Heart left ventricle (tissue), 16 donors: Measurements from ENCODE around the gene COL6A2. TPM values are rescaled to one million over a fixed set of nuclear protein-coding genes. Genes with fewer than 3 reads are reported as not detected.
A peak's percentile ranks its signal among the peaks of the same experiment; 100 is the strongest.

ENCODE experiments used
- ATAC-seq, 4 donors: fragments of 200-7000 bp; cut with Tn5 transposase; one replicate each; pipeline ENCODE4 v1.9.1; 2020 to 2022; ENCODE audit warnings: moderate library complexity in 4 of 4, mild to moderate bottlenecking in 3 of 4, moderate number of reproducible peaks in 1 of 4
- DNase-seq, 5 donors: peaks; one replicate each; pipeline ENCODE4 v3.0.0-alpha.2; 2020
- H3K27ac ChIP-seq, 12 donors: fragments of 200-600 bp; sonication (generic) in 4 of 12; one replicate each; pipeline versions ENCODE4 v1.5.0 to v1.8.0; 2016 to 2022; ENCODE audit warnings: mild to moderate bottlenecking in 2 of 12
- H3K27me3 ChIP-seq, 9 donors: fragments of 200-600 bp; sonication (generic) in 2 of 9; one replicate each; pipeline versions ENCODE4 v1.5.1 to v1.8.0; 2016 to 2022; ENCODE audit warnings: mild to moderate bottlenecking in 3 of 9
- H3K36me3 ChIP-seq, 9 donors: fragments of 200-600 bp; sonication (generic) in 2 of 9; one replicate each; pipeline versions ENCODE4 v1.5.0 to v1.8.0; 2018 to 2022; ENCODE audit warnings: mild to moderate bottlenecking in 2 of 9
- H3K4me1 ChIP-seq, 12 donors: fragments of 200-600 bp; sonication (generic) in 4 of 12; one replicate each; pipeline versions ENCODE4 v1.5.0 to v1.8.0; 2016 to 2022; ENCODE audit warnings: mild to moderate bottlenecking in 3 of 12
- H3K4me3 ChIP-seq, 12 donors: fragments of 200-600 bp; sonication (generic) in 4 of 12; one replicate each; pipeline versions ENCODE4 v1.5.0 to v1.8.0; 2017 to 2022; ENCODE audit warnings: mild to moderate bottlenecking in 9 of 12, moderate library complexity in 4 of 12
- H3K9me3 ChIP-seq, 12 donors: fragments of 200-600 bp; sonication (generic) in 4 of 12; one replicate each; pipeline versions ENCODE4 v1.5.0 to v1.8.0; 2016 to 2022; ENCODE audit warnings: mild to moderate bottlenecking in 1 of 12
- CTCF ChIP-seq, 12 donors: fragments of 200-600 bp; sonication (generic) in 4 of 12; IDR thresholded peaks; one replicate each; pipeline versions ENCODE4 v1.5.0 to v1.8.0; 2018 to 2022; ENCODE audit warnings: antibody characterized with exemption in 12 of 12, mild to moderate bottlenecking in 5 of 12
- POLR2A ChIP-seq, 2 donors: fragments of 450-650 bp; IDR thresholded peaks; one replicate each; pipeline ENCODE4 v1.6.1; 2017; ENCODE audit warnings: antibody characterized with exemption in 2 of 2, mild to moderate bottlenecking in 2 of 2, moderate library complexity in 2 of 2
- WGBS, 4 donors: extraction: QIAGEN DNeasy Blood & Tissue Kit in 2 of 4; methylation state at CpG; one replicate each; pipeline versions ENCODE4 v1.1.5 to v1.1.7; 2013 to 2018; 5-methylcytosine and 5-hydroxymethylcytosine counted together
- intact Hi-C, 10 donors: fragments of 100-400 bp; cut with DNase I; formaldehyde crosslinking; loops; one replicate each; pipeline versions ENCODE4 v1.11.1 to v1.14.2; 2022
- polyA plus RNA-seq, 2 donors: library from polyadenylated mRNA; stranded (reverse); fragments of 200-250 nt; gene quantifications; one replicate each; pipeline ENCODE4 v1.2.3, GENCODE V29; 2013
- total RNA-seq, 9 donors: library from RNA; depleted of rRNA in 2 of 9; stranded (reverse); fragments of >200 nt in 2 of 9; fragmentation: NEBNext Ultra II Directional in 3 of 9; extraction: Animal tissue kit (Norgen Biotek cat#: 25700) in 3 of 9; gene quantifications; one replicate each; pipeline versions ENCODE4 v1.1.0 to v1.2.4, GENCODE V29; 2016 to 2023
- donor health status: ischemic (EF 13 %, LVEDD 7.1; RV severe dilation, severe dysfunction).
- donor health status: healthy with polysubstance abuse.
- donor health status: DM: no; HTN: yes; CAD: no.
- donor health status: DM: no; HTN: no; CAD: no.
- donor health status: ischemic (EF 25% LVEDD 6.9; RV normal size, moderate dysfunction).
- donor health status: ischemic (EF 25% LVEDD 5.7; RV mildly dilated, moderate dysfunction).
- donor health status: healthy.
- donor health status: DM: yes; HTN: yes; CAD: no.
- donor health status: ischemic (EF 35%, LVEDD 5.7; RV mildly dilated, moderate dysfunction).
- donor health status: nonischemic (EF 11% LVEDD 7.7; RV severe dilation, severe dysfunction).
- donor health status: DM: yes; HTN: yes; CAD: no.
- donor health status: PGD.
- donor health status: ischemic (EF 29% LVEDD 5.4; RV normal size, mild dysfunction).
- donor health status: nonischemic (EF 23%, LVEDD 6.1; RV moderate dilation, normal function).

COL6A2 gene
- total and polyA plus RNA-seq, 11 donors = 118 to 484 (median 158) TPM

DNA sequence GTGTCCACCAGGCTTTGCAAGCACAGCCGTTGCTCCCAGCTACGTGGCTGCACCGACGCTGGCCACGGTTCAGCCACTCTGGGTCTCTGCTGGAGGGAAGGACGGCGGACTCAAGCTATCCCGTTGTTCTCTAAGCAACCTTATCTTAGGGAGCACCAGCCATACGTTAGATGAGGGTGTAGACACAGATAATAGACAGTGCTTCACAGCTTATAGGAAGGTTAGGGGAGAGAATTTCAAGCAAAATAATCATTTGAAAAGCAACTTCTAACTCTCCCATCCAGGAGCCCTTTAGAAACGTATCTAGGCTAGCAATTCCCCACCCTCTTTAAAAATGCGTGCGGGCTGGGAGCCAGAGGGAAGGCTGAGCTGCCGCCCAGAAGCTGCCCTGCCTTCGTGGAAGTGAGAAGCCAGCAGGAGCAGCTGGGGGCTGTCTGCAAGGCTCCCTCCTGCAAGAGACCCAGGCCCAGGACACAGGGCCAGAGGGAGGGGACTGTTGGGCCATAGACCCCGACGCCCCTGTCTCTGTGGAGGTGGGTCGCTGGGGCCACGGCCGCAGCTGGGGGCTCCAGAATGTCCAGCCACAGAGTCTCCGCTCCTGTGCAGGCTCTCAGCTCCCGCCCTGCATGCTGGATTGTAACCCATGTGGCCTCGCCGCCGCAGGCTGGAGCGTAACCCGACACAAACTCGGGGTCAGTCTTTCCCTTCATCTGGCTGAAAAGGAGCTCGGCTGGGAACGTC, 31.2 kb upstream of the COL6A2 start:
- TF ChIP-seq POLR2A (IDR thresholded peaks at IDR 0.05) (no peak), CTCF (IDR thresholded peaks at IDR 0.05) (no peak)
- Histone ChIP-seq H3K27me3 (peaks cover 0 to 7% (median 0%) of the 10 kb centered on the region in 9 donors), H3K36me3 (no peaks in the 10 kb centered on the region), H3K9me3 (peaks cover 0 to 17% (median 3%) of the 10 kb centered on the region in 12 donors), H3K4me1 (peaks cover 0 to 35% (median 28%) of the 10 kb centered on the region in 12 donors), H3K27ac (peak overlapping the region; percentile 10 to 91 (median 72)), H3K4me3 (peak overlapping the region in 2 of 12 donors; percentile 1 to 8)
- ATAC-seq (peak in 3 of 4 donors; percentile 35 to 62 (median 47)), DNase-seq (peak in 1 of 5 donors; percentile 72)
- intact Hi-C loops = loop anchor here in 2 of 10 donors (2.0 to 10.0 kb wide), 2 partner anchors 30 to 92 kb away; no protein-coding TSS in a partner anchor
- WGBS, 4 donors = 30 to 42% (median 37%) methylated on average over 15 to 29 of the region's 29 CpGs

DNA sequence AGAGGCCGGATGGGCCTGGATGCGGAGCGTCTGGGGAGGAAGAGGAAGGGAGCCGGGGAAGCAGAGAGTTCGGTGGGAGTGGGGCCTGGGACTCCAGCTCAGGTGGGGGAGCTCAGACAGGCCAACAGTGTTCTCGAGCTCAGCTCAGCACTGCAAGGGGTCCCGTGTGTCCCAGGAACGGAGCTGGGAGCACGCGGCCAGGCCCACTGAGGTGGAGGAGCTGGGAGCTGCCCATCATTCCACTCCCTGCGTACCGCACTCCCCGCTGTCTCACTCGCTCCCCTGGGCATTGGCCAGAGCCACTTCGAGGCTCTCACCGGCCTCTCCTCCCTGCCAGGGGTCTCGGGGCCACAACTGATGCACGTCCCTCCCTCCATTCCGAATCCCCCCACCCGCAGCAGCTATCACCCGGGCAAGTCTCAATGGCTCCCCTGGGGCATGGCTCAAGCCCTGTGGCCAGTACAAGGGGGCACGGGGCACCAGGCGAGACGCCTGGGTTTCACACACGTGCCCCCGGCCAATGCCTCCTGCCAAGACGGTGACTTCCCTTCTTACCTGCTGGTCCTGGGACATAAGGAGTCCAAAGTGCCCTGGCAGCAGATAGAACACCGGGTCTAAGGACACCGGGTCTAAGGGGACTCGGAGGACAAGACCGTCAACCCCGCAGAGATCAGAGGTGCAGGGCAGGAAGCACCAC, 30.3 kb upstream of the COL6A2 start:
- no peak for TF ChIP-seq CTCF (IDR thresholded peaks at IDR 0.05)
- no peak for TF ChIP-seq POLR2A (IDR thresholded peaks at IDR 0.05)
- H3K36me3 ChIP-seq = no peaks in the 10 kb centered on the region
- peak overlapping the region in 11 of 12 donors; percentile 5 to 91 (median 74) for H3K27ac ChIP-seq
- H3K9me3 ChIP-seq = peaks cover 0 to 11% (median 0%) of the 10 kb centered on the region in 12 donors
- intact Hi-C loops = loop anchor here in 2 of 10 donors (2.0 to 10.0 kb wide), 2 partner anchors 31 to 93 kb away; no protein-coding TSS in a partner anchor
- peaks cover 0 to 35% (median 28%) of the 10 kb centered on the region in 12 donors for H3K4me1 ChIP-seq
- no peak overlapping the region for H3K4me3 ChIP-seq
- WGBS, 4 donors = 62 to 81% (median 77%) methylated on average over 29 to 32 of the region's 32 CpGs
- peak in 2 of 5 donors; percentile 23 to 58 for DNase-seq
- no peak for ATAC-seq
- H3K27me3 ChIP-seq = peaks cover 0 to 7% (median 0%) of the 10 kb centered on the region in 9 donors

- DNase-seq (no peak), ATAC-seq (no peak)
- no peak for TF ChIP-seq CTCF (IDR thresholded peaks at IDR 0.05)
- no peak for TF ChIP-seq POLR2A (IDR thresholded peaks at IDR 0.05)
- Histone ChIP-seq H3K27ac (no peak overlapping the region), H3K9me3 (peaks cover 0 to 1% (median 0%) of the 10 kb centered on the region in 12 donors), H3K4me3 (no peak overlapping the region), H3K36me3 (no peaks in the 10 kb centered on the region), H3K27me3 (peaks cover 0 to 4% (median 0%) of the 10 kb centered on the region in 9 donors), H3K4me1 (peaks cover 0 to 35% (median 28%) of the 10 kb centered on the region in 12 donors)
- intact Hi-C loops = loop anchor here in 1 of 10 donors (10.0 kb wide), 1 partner anchor 94 kb away; no protein-coding TSS in a partner anchor
- 60 to 90% (median 74%) methylated on average over 10 to 14 of the region's 14 CpGs for WGBS, 4 donors
Measured at GRCh38 chr21:46068516-46069079, 29.3 kb upstream of the COL6A2 start.
